Lower leg skin (tissue), 3 donors: Measurements from ENCODE around the gene UNC45B.
"Not testable (repeated sequence)": the region's sequence is repeated elsewhere in the genome, so short reads cannot be mapped to it uniquely, and the experiment has no call there.

Experiments used
- POLR2A ChIP-seq, 2 donors: fragments of 450-650 bp; IDR thresholded peaks; one replicate each; pipeline ENCODE4 v1.6.1; 2016 to 2017; ENCODE audit warnings: antibody characterized with exemption in 2 of 2, mild to moderate bottlenecking in 1 of 2, moderate library complexity in 1 of 2
- TF ChIP-seq, protein P1 (sequence below), 3 donors: fragments of 450-650 bp; IDR thresholded peaks; one replicate each; pipeline ENCODE4 v1.5.1; 2016; ENCODE audit warnings: antibody characterized with exemption in 3 of 3, mild to moderate bottlenecking in 3 of 3, moderate library complexity in 2 of 3

DNA sequence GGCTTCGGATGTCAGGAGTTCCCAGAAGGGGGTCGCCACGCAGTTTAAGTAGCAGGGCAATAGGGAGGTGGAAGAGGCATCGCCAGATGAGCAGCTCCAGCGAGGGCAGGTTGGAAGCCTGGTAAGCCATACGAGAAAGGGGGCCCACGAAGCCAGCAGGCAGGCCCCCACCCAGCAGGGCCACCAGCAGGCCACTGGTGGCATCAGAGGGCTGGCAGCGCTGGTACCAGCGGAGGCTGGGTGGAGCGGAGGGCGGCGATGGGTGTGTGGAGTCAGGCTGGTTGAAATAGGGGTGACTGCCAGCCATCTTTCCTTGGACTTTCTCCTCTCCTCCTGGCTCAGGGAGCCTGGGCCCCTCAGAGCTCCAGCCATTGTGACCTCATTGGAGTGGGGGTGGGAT, 46.4 kb downstream of the UNC45B start, which contains the start of gene SLC35G3:
- TF ChIP-seq, protein P1, sequence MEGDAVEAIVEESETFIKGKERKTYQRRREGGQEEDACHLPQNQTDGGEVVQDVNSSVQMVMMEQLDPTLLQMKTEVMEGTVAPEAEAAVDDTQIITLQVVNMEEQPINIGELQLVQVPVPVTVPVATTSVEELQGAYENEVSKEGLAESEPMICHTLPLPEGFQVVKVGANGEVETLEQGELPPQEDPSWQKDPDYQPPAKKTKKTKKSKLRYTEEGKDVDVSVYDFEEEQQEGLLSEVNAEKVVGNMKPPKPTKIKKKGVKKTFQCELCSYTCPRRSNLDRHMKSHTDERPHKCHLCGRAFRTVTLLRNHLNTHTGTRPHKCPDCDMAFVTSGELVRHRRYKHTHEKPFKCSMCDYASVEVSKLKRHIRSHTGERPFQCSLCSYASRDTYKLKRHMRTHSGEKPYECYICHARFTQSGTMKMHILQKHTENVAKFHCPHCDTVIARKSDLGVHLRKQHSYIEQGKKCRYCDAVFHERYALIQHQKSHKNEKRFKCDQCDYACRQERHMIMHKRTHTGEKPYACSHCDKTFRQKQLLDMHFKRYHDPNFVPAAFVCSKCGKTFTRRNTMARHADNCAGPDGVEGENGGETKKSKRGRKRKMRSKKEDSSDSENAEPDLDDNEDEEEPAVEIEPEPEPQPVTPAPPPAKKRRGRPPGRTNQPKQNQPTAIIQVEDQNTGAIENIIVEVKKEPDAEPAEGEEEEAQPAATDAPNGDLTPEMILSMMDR (IDR thresholded peaks at IDR 0.05) = not testable (repeated sequence)
- TF ChIP-seq POLR2A (IDR thresholded peaks at IDR 0.05) = not testable (repeated sequence)
